IPS DF 4.7 (cell line): ENCODE measurements around the gene MAD1L1.
"Not testable (repeated sequence)": the region's sequence is repeated elsewhere in the genome, so short reads cannot be mapped to it uniquely, and the experiment has no call there.

Source experiments
- DNase-seq: peaks from one replicate; pipeline ENCODE4 v3.0.0-alpha.2; 2013; ENCODE audit warnings: low spot score; ENCODE audit errors: extremely low read depth

The MAD1L1 gene

DNA sequence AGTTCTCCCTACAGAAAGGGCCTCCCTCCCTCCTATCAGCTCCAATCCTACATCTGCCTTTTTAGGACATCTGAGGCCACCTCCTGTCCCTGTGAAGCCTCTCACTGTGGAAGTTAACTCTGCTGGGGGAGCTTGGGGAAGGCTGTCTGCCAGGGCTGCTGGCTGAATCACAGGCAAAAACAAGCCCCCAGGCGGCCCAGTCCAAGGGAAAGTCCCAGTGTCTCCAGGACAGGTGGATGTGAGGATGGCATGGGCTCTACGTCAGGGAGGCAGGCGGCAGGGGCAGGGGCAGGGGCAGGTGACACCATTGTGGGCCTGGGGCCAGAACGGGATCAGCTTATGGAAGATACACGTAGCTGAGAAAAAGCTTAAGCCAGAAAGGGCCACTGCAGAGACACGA lies 240.2 kb downstream of the MAD1L1 start:
- no peak for DNase-seq

DNA sequence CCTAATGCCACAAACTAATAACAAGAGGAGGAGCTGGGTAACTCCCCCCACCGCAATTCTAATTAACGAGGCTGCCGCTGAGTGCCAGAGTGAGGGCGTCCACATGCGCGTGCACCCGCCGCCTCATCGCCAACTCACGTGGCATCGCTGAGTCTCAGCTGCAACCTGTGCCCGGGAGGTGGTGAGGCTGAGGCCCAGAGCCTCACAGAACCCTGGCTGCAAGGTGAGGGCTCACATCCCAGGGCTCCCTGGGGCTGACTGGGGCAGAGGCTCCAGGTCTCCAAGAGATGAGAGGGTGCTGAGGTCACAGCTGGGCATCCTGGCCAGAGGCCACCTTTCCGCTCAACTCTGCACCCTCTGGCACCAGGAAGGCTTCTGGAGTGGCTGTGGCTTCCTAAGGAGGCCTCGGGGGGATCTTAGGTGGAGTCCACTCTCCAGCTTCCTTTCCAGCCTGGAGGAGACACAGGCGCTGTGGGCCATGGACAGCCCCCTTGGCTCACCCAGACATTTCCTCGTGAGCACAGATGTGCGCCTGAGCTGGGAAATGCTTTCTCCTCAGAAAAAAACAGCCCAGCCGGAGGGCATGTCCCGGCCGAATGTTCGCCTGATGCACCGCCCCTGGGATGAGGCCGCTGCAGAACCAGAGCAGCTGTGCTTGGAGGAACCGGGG lies 242.6 kb downstream of the MAD1L1 start:
- DNase-seq: no peak

DNA sequence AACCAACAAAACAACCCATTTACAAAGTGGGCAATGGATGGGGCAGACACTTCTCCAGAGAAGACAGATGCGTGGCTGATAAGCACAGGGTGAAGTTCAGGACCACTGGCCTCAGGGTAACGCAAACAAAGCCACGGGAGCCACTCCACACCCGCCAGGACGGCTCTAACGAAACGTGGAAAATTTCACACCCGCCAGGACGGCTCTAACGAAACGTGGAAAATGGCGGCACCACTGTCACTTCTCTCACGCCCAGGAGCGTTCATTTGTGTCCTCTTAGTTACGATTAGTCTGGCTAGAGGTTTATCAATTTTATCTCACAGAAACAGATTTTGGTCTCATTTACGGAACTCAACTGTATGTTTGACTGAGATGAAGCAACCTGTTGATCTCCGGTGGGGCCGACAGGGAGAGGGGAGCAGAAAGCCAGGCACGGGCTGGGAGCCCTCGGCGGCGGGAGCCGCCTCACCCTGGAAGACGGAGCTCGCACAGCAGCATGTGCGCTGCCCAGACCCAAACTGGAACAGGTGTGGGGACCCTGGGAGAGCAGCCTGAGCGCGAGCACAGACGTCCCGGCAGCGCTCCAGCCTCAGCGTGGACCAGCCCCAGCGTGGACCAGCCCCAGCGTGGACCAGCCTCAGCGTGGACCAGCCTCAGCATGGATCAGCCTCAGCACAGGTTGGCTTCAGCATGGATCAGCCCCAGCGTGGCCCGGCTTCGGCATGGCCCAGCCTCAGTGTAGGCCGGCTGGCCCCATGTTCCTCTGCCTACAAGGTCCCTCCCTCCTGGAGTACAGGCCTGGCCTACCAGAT lies 243.5 kb downstream of the MAD1L1 start:
- DNase-seq: no peak

DNA sequence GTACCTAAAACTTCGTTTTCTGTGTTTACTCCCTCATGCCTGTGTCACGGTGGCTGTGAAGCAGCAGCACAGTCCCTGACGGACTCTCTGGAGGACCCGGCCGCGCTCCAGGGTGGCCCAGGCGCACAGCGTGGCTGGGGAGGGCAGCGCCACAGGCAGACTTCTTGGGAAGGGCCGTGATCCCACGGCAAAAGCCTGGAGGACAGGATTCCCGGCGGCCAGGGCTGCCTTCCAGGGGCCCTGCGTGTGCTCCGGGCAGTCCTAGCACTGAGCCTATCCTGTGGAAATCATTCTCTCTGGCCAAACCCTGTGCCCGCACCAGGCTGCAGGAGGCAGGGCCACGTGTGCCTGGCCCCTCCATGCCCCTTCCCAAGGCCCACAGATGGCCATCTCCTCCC lies 244.2 kb downstream of the MAD1L1 start:
- no peak for DNase-seq

DNA sequence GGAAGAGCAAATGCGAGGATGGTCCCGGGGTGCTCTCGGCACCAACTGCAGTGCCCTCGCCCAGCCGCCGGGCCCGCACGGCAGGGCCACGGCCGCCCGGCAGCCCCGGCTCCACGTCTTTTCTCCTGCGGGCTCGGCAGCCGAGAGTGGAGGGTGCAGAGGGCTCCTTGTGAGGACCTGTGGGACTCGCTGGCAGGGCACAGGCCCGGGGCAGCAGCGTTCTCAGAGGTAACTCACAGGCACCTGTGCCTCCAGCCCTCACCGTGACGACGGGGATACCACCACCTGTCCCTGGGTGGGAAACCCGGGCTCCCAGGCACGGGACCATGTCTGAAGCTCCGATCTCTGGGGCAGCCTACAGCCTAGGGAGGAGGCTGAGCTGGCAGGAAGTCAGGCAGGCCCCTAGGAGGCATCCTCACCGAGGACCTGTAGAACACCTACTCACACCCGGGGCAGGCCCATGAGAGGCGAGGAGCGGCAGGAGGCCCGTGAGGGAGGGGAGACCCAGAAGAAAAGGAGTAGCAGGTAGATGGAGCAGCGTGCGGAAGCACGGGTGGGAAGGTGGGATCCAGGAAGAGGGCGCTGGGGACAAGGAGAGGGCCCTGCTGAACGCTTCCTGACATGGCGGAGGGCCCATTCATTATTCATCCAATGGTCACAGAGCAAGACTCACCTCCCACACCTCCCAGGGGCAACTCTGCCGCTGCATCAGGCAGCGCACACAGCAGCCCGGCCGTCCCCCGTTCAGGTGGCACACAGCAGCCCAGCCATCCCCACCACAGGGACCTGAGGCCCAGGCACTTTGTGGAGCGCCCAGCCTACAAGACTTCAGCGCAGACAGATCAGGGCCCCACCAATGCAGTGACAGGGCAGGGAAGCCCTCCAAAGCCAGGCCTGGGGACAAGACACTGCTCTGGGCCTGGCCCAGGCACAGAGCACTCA lies 244.9 kb downstream of the MAD1L1 start:
- no peak for DNase-seq

DNA sequence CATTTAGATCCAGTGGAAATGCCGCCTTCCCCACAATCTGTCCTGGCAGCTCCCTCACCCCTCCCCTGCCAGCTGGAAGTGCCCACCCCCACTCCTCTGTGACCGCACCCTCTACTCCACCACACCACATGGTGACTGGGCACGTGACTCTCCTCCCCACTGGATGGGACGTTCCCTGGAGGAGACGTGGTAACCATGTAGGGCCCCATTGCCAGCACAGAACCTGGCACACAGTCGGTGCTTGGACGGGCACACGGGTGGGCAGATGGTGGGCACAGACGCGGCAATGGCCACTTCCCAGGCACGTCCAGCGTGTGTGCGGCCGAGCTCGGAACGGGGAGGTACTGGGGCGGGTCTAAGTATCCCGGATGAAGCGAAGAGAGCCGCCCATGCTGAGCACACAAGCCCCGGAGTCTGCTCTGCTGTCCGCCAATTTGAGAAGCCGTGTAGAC lies 245.6 kb downstream of the MAD1L1 start:
- DNase-seq: no peak

DNA sequence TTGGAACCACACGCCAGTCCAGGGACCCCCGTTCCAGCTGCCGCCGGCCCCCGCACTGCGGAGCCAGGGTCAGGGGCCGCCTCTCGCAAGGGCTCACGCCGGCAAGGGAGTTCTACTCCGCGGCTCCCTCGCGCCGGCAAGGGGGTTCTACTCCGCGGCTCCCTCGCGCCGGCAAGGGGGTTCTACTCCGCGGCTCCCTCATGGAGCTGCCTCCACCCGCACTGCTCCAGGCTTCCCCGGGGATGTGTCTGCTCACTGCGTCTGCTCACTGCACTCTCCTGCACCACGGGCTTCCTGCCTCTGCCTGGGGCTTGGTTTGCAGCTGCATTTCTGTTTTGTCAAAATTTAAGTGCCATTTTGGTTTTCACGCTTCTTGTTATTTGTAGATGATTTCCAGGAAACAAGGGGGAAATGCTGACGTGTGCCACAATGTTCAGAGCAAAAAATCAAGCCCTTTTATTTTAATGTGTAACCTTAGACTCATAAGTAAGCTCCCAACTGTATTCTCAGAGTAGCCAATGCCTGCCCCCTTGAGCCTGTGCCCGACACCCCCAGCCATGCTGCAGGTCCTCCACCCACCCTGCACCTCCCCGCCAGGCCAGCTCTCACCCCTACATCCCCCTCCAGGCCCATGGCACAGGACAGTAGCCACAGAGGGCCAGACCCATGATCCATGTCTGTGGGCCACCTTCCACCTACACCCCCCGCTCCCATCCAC lies 246.2 kb downstream of the MAD1L1 start:
- DNase-seq: no peak

DNA sequence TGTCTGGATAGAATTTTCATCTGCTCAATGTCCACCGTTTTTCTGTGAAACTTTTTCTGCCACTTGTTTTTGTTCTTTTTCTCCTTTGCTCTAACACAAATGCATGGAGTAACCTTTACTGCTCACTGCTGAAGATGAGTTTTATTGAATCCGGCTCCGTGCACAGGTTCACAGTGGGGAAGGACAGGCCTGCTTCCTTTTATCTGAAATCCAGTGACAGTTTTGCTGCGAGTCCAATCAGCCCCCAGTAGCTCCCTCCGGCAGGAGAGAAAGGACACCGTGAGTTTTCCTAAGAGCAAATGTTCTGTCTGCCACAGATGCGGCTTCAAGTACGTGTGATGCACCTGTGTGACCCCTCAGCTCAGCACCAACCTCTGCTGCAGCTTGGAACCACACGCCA lies 246.8 kb downstream of the MAD1L1 start:
- no peak for DNase-seq

DNA sequence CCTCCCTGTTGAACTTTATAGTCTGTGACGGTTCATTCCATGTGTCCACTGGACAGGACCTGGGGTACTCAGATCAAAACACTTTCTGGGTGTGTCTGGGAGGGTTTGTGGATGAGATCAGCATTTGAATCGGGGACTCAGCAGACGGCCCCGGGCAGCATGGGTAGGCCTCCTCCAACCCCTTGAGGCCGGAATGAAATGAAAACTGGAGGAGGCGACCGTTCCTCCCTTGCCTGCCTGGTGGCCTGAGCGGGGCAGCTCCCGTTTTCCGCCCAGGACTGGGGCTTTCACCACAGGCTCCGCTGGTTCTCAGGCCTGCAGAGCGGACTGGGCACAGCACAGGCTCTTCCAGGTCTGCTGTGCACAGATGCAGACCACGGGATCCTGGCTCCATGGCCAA lies 247.7 kb downstream of the MAD1L1 start:
- no peak for DNase-seq

DNA sequence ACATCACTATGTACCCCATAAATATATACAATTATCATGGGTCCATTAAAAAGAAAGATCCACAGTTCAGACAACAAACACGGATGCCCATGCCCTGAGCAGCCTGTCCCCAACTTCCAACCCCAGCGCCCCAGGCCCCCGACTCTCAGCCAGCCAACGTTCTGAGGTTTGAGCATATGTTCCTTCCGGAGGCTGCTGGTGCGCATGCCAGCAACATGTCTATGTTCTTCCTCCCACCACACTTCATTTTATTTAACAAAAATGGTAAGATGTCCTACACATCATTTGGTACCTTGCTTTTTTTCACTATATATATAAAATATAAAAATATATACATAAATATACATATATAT lies 250.9 kb downstream of the MAD1L1 start:
- no peak for DNase-seq

DNA sequence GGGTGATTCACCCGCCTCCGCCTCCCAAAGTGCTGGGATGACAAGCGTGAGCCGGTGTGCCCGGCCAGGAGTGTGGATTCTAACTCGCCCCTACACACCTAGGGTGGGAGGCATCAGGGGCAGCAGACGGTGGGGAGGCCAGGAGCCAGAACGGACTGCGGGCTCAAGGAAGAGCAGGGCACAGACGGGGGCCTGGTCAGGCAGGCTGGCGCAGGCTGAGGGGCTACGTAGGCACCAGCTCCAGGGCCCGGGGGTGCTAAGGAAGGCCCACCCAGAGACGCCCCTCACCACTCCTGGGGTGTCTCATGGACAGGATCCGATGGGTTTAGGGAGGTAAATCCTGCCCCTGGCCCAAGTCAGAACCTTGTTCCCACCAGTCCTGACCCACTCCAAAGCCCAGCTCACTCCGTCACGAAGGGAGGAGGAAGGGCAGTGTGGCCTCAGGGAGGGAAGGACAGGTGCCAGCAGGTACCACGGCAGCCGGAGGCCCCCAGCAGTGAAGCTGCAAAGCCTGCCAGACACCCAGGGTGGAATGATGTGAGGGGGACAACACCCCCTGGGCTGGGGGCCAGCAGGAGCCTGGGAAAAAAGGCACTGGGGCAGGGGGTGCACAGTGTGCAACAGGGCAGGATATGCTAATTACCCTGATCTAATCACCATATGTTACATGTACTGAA lies 251.4 kb downstream of the MAD1L1 start:
- no peak for DNase-seq

DNA sequence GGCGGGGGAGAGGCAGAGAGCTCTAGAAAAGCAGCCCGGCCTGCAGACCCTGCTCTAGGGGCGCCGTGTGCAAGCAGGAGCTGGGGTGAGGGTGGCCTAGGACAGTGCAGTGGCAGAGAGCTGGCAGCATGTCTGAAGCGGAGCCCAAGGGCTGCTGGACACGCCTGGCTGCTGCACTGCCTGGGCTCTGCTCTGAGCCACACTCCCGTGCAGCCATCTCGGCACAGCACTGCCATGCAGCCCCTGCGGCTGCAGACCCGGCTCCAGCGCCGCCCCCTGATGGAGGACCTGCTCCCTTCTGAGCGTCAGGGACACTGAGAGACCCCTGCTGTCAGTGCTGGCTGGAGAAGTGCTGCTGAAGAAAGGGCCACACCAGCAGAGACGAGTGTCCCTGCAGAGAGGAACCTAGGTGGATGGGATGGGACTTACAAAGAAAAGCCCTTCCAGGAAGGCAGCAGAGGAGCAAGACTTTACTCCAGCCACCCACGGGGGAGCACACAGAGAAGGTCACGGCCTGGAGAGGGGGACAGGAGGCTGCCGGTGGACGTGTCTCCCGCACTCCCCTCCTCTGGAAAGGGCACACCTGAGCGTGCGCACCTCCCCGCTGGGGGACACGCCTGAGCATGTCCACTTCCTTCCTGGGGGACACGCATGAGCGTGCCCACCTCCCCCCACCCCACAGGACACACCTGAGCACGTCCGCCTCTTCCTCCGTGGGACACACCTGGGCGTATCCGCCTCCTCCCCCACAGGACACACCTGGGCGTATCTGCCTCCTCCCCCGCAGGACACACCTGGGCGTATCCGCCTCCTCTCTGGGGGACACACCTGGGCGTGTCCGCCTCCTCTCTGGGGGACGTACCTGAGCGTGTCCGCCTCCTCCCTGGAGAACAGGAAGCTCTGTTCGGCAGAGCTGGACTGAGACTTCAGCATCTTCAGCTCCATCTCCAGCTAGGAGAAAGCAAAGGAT lies 252.9 kb downstream of the MAD1L1 start:
- DNase-seq: no peak

DNA sequence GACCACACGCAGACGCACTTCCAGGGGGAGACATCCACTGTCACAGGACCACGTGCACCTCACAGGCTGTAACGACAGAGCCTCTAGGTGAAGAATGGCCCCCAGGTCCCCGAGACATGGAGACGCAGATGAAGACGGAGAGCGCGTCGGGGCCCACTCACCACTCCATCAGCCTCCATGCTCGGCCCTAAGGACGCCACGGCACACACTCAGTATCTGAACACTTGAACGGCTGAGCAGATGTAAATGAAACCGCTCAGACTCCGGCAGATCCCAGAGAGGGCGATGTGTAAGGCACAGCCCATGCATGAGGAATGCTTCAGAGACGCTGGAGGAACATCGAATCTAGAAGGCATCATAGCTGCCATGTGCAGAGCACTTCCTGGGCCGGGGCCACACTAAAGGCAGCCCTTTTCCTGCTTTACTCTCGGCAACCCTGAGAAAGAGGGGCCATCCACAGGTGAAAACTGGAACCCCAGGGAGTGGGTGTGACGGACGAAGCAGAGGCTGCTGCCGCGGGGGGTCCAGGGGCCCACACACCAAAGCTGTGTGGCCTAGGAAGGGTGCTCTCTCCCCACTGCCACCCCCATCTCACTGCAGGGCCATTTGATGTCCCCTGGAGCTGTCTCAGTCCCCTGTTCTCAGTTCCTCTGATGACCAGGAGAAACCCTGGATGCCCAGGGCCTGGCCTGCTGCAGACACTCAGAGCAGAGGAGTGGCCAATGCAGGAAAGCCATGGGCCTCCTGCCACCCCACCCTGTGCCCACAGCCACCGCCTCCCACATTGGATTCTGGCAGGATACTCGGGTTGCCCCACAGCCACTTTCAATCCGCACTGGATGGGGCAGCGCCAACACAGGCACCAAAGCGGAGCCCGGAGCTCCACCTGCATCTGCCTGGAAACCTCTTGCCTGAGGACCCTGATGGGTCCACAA lies 253.8 kb downstream of the MAD1L1 start:
- no peak for DNase-seq

DNA sequence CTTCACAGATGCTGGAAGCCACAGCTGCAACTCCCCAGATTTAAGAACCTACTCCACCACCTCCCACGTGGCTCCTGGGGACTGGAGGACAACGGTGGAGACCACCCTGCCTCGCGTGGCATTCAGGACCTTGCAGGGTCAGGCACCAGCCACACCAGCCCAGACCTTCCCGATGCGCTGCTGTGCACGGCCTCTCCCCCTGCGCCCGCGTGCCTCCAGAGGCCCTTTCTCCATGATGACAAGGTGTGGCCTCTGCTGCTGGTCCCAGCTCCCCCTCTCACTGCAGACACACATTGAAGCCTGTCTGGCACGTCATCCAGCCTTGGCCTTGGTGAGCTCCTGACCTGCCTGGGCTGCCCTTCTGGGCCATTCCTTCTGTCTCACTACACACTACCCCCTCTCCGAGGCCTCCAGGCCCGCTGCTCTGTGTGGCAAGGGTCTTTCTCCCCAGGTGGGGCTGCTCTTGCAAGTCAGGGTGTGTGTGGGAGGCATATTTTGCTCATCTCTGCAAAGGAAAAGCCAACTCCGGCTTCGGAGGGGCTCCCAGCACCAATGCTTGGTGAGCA lies 254.8 kb downstream of the MAD1L1 start:
- no peak for DNase-seq

DNA sequence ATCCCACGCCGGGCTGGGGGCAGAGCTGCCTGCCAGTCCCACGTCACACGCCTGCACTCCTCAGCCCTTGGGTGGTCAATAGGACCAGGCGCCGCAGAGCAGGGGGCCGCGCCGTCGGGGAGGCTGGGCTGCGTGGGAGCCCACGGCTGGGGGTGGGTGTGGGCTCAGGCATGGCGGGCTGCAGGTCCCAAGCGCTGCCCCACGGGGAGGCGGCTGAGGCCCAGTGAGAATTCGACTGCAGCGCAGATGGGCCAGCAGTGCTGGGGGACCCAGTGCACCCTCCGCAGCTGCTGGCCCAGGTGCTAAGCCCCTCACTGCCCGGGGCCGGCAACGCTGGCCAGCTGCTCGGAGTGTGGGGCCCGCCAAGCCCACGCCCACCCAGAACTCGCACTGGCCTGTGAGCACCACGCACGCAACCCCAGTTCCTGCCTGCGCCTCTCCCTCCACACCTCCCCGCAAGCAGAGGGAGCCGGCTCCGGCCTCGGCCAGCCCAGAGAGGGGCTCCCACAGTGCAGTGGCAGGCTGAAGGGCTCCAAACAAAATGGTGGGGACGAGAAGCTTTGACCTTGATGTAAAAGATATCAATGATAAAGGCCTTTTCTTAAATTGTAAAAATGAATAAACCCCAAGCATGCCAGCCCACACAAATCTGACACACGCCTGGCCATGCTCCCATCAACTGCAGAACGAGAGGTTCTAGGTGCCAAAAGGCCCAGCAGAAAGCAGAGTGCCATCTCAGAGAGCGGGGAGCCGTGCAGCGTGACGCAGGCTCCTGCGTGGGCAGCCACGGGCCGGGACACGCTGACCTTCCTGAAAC lies 255.5 kb downstream of the MAD1L1 start:
- DNase-seq: no peak

DNA sequence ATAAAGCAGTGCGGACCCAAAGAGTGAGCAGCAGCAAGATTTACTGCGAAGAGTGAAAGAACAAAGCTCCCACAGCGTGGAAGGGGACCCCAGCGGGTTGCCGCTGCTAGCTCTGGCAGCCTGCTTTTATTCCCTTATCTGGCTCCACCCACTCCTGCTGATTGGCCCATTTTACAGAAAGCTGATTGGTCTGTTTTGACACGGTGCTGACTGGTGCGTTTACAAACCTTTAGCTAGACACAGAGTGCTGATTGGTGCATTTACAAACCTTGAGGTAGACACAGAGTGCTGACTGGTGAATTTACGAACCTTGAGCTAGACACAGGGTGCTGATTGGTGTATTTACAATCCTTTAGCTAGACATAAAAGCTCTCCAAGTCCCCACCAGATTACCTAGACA lies 256.2 kb downstream of the MAD1L1 start:
- DNase-seq: not testable (repeated sequence)

DNA sequence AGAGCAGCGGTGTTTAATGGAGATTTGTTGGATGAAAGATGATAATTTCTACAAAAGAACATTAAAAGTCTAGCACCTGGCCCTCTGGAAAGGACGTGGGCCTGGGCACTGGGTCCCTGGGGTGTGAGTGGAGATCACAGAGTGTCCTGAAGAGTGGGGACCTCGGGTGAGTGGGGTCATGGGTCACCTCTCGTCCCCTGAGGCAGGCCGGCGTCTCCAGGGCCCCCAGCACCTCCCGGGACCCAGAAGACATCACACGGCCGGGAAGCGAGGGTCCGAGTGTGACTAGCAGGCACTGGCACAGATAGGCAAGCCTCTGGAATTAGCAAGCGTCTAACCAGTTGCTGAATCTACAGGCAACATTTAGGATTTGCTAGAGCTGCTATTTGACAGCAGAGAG lies 257.2 kb downstream of the MAD1L1 start:
- no peak for DNase-seq
